Stimulated activated CD4-positive, alpha-beta T cell treated with anti-CD3 and anti-CD28 coated beads, TNF-alpha, amount 100 ng/mL, for 24 hours (primary cell): ENCODE measurements around the gene LY86.

Experiments used
- DNase-seq, 3 experiments: peaks; one replicate each; pipeline ENCODE4 v3.0.0-alpha.2; 2020; ENCODE audit warnings: low read depth in 3 of 3

LY86 gene

GRCh38 chr6:6682225-6682624, 93.7 kb downstream of the LY86 start:
- no peak for DNase-seq

- peak in 2 of 3 experiments; percentile 23 for DNase-seq
Measured at GRCh38 chr6:6683969-6684833, 95.7 kb downstream of the LY86 start.

GRCh38 chr6:6685249-6686040, 96.9 kb downstream of the LY86 start:
- DNase-seq = no peak

- DNase-seq = no peak
Measured at GRCh38 chr6:6686176-6686575, 97.7 kb downstream of the LY86 start.

GRCh38 chr6:6686748-6687601, 98.5 kb downstream of the LY86 start:
- peak in 1 of 3 experiments; percentile 22 for DNase-seq

- DNase-seq = no peak
Measured at GRCh38 chr6:6688283-6688682, 99.8 kb downstream of the LY86 start.

GRCh38 chr6:6688951-6689350, 100.4 kb downstream of the LY86 start:
- no peak for DNase-seq

- DNase-seq = no peak
Measured at GRCh38 chr6:6689400-6690143, 101.1 kb downstream of the LY86 start.

- no peak for DNase-seq
Measured at GRCh38 chr6:6690144-6690483, 101.6 kb downstream of the LY86 start.

- no peak for DNase-seq
Measured at GRCh38 chr6:6694368-6694780, 105.9 kb downstream of the LY86 start.

- DNase-seq = no peak
Measured at GRCh38 chr6:6694825-6695624, 106.5 kb downstream of the LY86 start.

- no peak for DNase-seq
Measured at GRCh38 chr6:6695625-6696276, 107.2 kb downstream of the LY86 start.

- peak in 1 of 3 experiments; percentile 30 for DNase-seq
Measured at GRCh38 chr6:6696867-6697531, 108.5 kb downstream of the LY86 start.

GRCh38 chr6:6697620-6698019, 109.1 kb downstream of the LY86 start:
- DNase-seq = no peak

- no peak for DNase-seq
Measured at GRCh38 chr6:6699741-6700367, 111.3 kb downstream of the LY86 start.

GRCh38 chr6:6700407-6701270, 112.1 kb downstream of the LY86 start:
- DNase-seq = no peak

- DNase-seq = no peak
Measured at GRCh38 chr6:6701864-6702263, 113.3 kb downstream of the LY86 start.

- no peak for DNase-seq
Measured at GRCh38 chr6:6703699-6704098, 115.2 kb downstream of the LY86 start.
